ENCODE data around the gene CPAMD8. TPM values are rescaled to one million over a fixed set of nuclear protein-coding genes. Genes with fewer than 3 reads are reported as not detected.

Gene CPAMD8
- total and polyA plus RNA-seq, 5 donors from 2014 or later = 0.03 to 2.3 (median 0.36) TPM; not detected in 1

GRCh38 chr19:16895467-16896145, 131.0 kb downstream of the CPAMD8 start:
- no peaks in the 10 kb centered on the region for H3K36me3 Mint-ChIP-seq
- peaks cover 29% of the 10 kb centered on the region for H3K4me1 ChIP-seq (ENCODE audit: control insufficient read depth, insufficient read depth, low read length, poor library complexity, severe bottlenecking)
- H3K27ac ChIP-seq (ENCODE audit: insufficient read depth, low read length, poor library complexity, severe bottlenecking) = no peak overlapping the region
- H3K27me3 ChIP-seq (ENCODE audit: control insufficient read depth, insufficient read depth, low read length) = peaks cover 4% of the 10 kb centered on the region
- DNase-seq (no peak), ATAC-seq (ENCODE audit: low read depth in 2 of 2) (no peak)
- H3K4me3 Mint-ChIP-seq = peak overlapping the region in 2 of 4 donors; percentile 28 to 90
- H3K36me3 ChIP-seq (ENCODE audit: control insufficient read depth, insufficient read depth, low read length) = no peaks in the 10 kb centered on the region
- peaks cover 0 to 1% (median 0%) of the 10 kb centered on the region in 7 donors for H3K9me3 Mint-ChIP-seq
- H3K4me3 ChIP-seq (ENCODE audit: low read depth, low read length) = no peak overlapping the region
- peaks cover 0 to 38% (median 9%) of the 10 kb centered on the region in 4 donors for H3K4me1 Mint-ChIP-seq
- no peaks in the 10 kb centered on the region for H3K9me3 ChIP-seq (ENCODE audit: control insufficient read depth in 2 of 2, low read length in 2 of 2)
- H3K27me3 Mint-ChIP-seq = peaks cover 55% of the 10 kb centered on the region
- H3K27ac Mint-ChIP-seq = peak overlapping the region in 1 of 3 donors; percentile 38

GRCh38 chr19:16894080-16894479, 132.5 kb downstream of the CPAMD8 start:
- Histone ChIP-seq H3K27me3 (ENCODE audit: control insufficient read depth, insufficient read depth, low read length) (peaks cover 4% of the 10 kb centered on the region), H3K4me1 (ENCODE audit: control insufficient read depth, insufficient read depth, low read length, poor library complexity, severe bottlenecking) (peaks cover 23% of the 10 kb centered on the region), H3K27ac (ENCODE audit: insufficient read depth, low read length, poor library complexity, severe bottlenecking) (no peak overlapping the region), H3K36me3 (ENCODE audit: control insufficient read depth, insufficient read depth, low read length) (no peaks in the 10 kb centered on the region), H3K4me3 (ENCODE audit: low read depth, low read length) (no peak overlapping the region), H3K9me3 (ENCODE audit: control insufficient read depth in 2 of 2, low read length in 2 of 2) (no peaks in the 10 kb centered on the region)
- Mint-ChIP-seq H3K9me3 (peaks cover 0 to 1% (median 0%) of the 10 kb centered on the region in 7 donors), H3K27ac (no peak overlapping the region), H3K4me1 (peaks cover 0 to 30% (median 8%) of the 10 kb centered on the region in 4 donors), H3K27me3 (peaks cover 49% of the 10 kb centered on the region), H3K36me3 (no peaks in the 10 kb centered on the region), H3K4me3 (peak overlapping the region in 1 of 4 donors; percentile 64)
- no peak for DNase-seq
- no peak for ATAC-seq (ENCODE audit: low read depth in 2 of 2)

GRCh38 chr19:16893686-16893989, 133.0 kb downstream of the CPAMD8 start:
- H3K27ac Mint-ChIP-seq = no peak overlapping the region

GRCh38 chr19:16892868-16893685, 133.5 kb downstream of the CPAMD8 start:
- no peak overlapping the region for H3K4me3 Mint-ChIP-seq

More at GRCh38 chr19:16893686-16893989, 133.0 kb downstream of the CPAMD8 start:
- Histone ChIP-seq H3K27me3 (ENCODE audit: control insufficient read depth, insufficient read depth, low read length) (peaks cover 4% of the 10 kb centered on the region), H3K27ac (ENCODE audit: insufficient read depth, low read length, poor library complexity, severe bottlenecking) (no peak overlapping the region), H3K36me3 (ENCODE audit: control insufficient read depth, insufficient read depth, low read length) (no peaks in the 10 kb centered on the region), H3K9me3 (ENCODE audit: control insufficient read depth in 2 of 2, low read length in 2 of 2) (no peaks in the 10 kb centered on the region), H3K4me1 (ENCODE audit: control insufficient read depth, insufficient read depth, low read length, poor library complexity, severe bottlenecking) (peaks cover 27% of the 10 kb centered on the region), H3K4me3 (ENCODE audit: low read depth, low read length) (no peak overlapping the region)
- Mint-ChIP-seq H3K27me3 (peaks cover 48% of the 10 kb centered on the region), H3K9me3 (peaks cover 0 to 1% (median 0%) of the 10 kb centered on the region in 7 donors), H3K36me3 (no peaks in the 10 kb centered on the region), H3K4me3 (no peak overlapping the region), H3K4me1 (peaks cover 0 to 28% (median 6%) of the 10 kb centered on the region in 4 donors)
- DNase-seq = peak in 1 of 3 donors; percentile 34
- no peak for ATAC-seq (ENCODE audit: low read depth in 2 of 2)

GRCh38 chr19:16892436-16892835, 134.2 kb downstream of the CPAMD8 start:
- DNase-seq (no peak), ATAC-seq (ENCODE audit: low read depth in 2 of 2) (no peak)
- H3K4me3 ChIP-seq (ENCODE audit: low read depth, low read length) = no peak overlapping the region
- H3K27ac Mint-ChIP-seq = no peak overlapping the region
- no peaks in the 10 kb centered on the region for H3K36me3 Mint-ChIP-seq
- no peaks in the 10 kb centered on the region for H3K9me3 ChIP-seq (ENCODE audit: control insufficient read depth in 2 of 2, low read length in 2 of 2)
- peaks cover 0 to 1% (median 0%) of the 10 kb centered on the region in 7 donors for H3K9me3 Mint-ChIP-seq
- peaks cover 4% of the 10 kb centered on the region for H3K27me3 ChIP-seq (ENCODE audit: control insufficient read depth, insufficient read depth, low read length)
- no peaks in the 10 kb centered on the region for H3K36me3 ChIP-seq (ENCODE audit: control insufficient read depth, insufficient read depth, low read length)
- H3K4me1 Mint-ChIP-seq = peaks cover 0 to 24% (median 4%) of the 10 kb centered on the region in 4 donors
- peaks cover 25% of the 10 kb centered on the region for H3K4me1 ChIP-seq (ENCODE audit: control insufficient read depth, insufficient read depth, low read length, poor library complexity, severe bottlenecking)
- no peak overlapping the region for H3K27ac ChIP-seq (ENCODE audit: insufficient read depth, low read length, poor library complexity, severe bottlenecking)
- H3K4me3 Mint-ChIP-seq = no peak overlapping the region
- peaks cover 40% of the 10 kb centered on the region for H3K27me3 Mint-ChIP-seq

More at GRCh38 chr19:16892868-16893685, 133.5 kb downstream of the CPAMD8 start:
- H3K27me3 Mint-ChIP-seq = peaks cover 43% of the 10 kb centered on the region
- Histone ChIP-seq H3K27ac (ENCODE audit: insufficient read depth, low read length, poor library complexity, severe bottlenecking) (no peak overlapping the region), H3K27me3 (ENCODE audit: control insufficient read depth, insufficient read depth, low read length) (peaks cover 4% of the 10 kb centered on the region), H3K4me1 (ENCODE audit: control insufficient read depth, insufficient read depth, low read length, poor library complexity, severe bottlenecking) (peaks cover 29% of the 10 kb centered on the region), H3K36me3 (ENCODE audit: control insufficient read depth, insufficient read depth, low read length) (no peaks in the 10 kb centered on the region), H3K4me3 (ENCODE audit: low read depth, low read length) (no peak overlapping the region), H3K9me3 (ENCODE audit: control insufficient read depth in 2 of 2, low read length in 2 of 2) (no peaks in the 10 kb centered on the region)
- no peak overlapping the region for H3K27ac Mint-ChIP-seq
- no peak for ATAC-seq (ENCODE audit: low read depth in 2 of 2)
- H3K9me3 Mint-ChIP-seq = peaks cover 0 to 1% (median 0%) of the 10 kb centered on the region in 7 donors
- peaks cover 0 to 25% (median 4%) of the 10 kb centered on the region in 4 donors for H3K4me1 Mint-ChIP-seq
- DNase-seq = no peak
- H3K36me3 Mint-ChIP-seq = no peaks in the 10 kb centered on the region

- H3K9me3 Mint-ChIP-seq = peaks cover 0 to 1% (median 0%) of the 10 kb centered on the region in 7 donors
- H3K27me3 Mint-ChIP-seq = peaks cover 38% of the 10 kb centered on the region
- Histone ChIP-seq H3K27me3 (ENCODE audit: control insufficient read depth, insufficient read depth, low read length) (peaks cover 4% of the 10 kb centered on the region), H3K36me3 (ENCODE audit: control insufficient read depth, insufficient read depth, low read length) (no peaks in the 10 kb centered on the region), H3K4me1 (ENCODE audit: control insufficient read depth, insufficient read depth, low read length, poor library complexity, severe bottlenecking) (peaks cover 21% of the 10 kb centered on the region), H3K27ac (ENCODE audit: insufficient read depth, low read length, poor library complexity, severe bottlenecking) (no peak overlapping the region), H3K9me3 (ENCODE audit: control insufficient read depth in 2 of 2, low read length in 2 of 2) (no peaks in the 10 kb centered on the region), H3K4me3 (ENCODE audit: low read depth, low read length) (no peak overlapping the region)
- no peak overlapping the region for H3K27ac Mint-ChIP-seq
- ATAC-seq (ENCODE audit: low read depth in 2 of 2) = no peak
- no peak for DNase-seq
- peaks cover 0 to 24% (median 4%) of the 10 kb centered on the region in 4 donors for H3K4me1 Mint-ChIP-seq
- H3K36me3 Mint-ChIP-seq = no peaks in the 10 kb centered on the region
- no peak overlapping the region for H3K4me3 Mint-ChIP-seq
Observed at GRCh38 chr19:16891696-16892382, 134.8 kb downstream of the CPAMD8 start.

- Histone ChIP-seq H3K27me3 (ENCODE audit: control insufficient read depth, insufficient read depth, low read length) (peaks cover 4% of the 10 kb centered on the region), H3K27ac (ENCODE audit: insufficient read depth, low read length, poor library complexity, severe bottlenecking) (no peak overlapping the region), H3K4me3 (ENCODE audit: low read depth, low read length) (no peak overlapping the region), H3K36me3 (ENCODE audit: control insufficient read depth, insufficient read depth, low read length) (no peaks in the 10 kb centered on the region), H3K4me1 (ENCODE audit: control insufficient read depth, insufficient read depth, low read length, poor library complexity, severe bottlenecking) (peaks cover 11% of the 10 kb centered on the region), H3K9me3 (ENCODE audit: control insufficient read depth in 2 of 2, low read length in 2 of 2) (no peaks in the 10 kb centered on the region)
- Mint-ChIP-seq H3K4me1 (peaks cover 0 to 22% (median 3%) of the 10 kb centered on the region in 4 donors), H3K4me3 (no peak overlapping the region), H3K36me3 (no peaks in the 10 kb centered on the region), H3K27ac (no peak overlapping the region), H3K9me3 (peaks cover 0 to 1% (median 0%) of the 10 kb centered on the region in 7 donors), H3K27me3 (peaks cover 31% of the 10 kb centered on the region)
- DNase-seq (no peak), ATAC-seq (ENCODE audit: low read depth in 2 of 2) (no peak)
Observed at GRCh38 chr19:16890461-16891184, 136.0 kb downstream of the CPAMD8 start.
